ENCODE measurements around the gene PATJ. TPM values are rescaled to one million over a fixed set of nuclear protein-coding genes. Genes with fewer than 3 reads are reported as not detected.
"Not testable (repeated sequence)": the region's sequence is repeated elsewhere in the genome, so short reads cannot be mapped to it uniquely, and the experiment has no call there.

Gene PATJ
- total RNA-seq, 1 donor from 2014 or later, result 30.0 TPM

DNA sequence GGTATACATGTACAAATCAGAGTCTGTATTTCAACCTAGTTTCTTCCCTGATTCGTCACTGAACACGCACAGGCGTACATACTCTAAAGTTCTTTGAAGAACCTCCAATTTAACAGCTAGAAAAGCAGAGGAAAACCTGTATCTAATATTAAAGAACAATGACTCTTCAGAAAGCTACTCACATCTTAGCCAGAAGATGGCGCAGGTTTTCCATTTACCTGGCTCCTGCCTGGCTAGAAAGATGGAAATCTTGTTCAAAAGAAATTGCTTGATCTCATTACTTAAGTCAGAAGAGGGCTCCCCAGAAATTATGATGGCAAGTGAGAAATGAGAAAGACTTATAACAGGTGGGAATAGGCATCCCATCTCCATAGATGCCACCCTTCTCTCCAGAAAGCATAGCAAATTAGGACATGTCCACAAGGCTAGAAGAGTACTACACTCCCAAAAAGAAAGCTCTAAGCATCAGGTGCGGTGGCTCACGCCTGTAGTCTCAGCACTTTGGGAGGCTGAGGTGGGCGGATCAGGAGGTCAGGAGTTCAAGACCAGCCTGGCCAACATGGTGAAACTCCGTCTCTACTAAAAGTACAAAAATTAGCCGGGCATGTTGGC, 433.4 kb downstream of the PATJ start:
- intact Hi-C loops (cut with DNase I), result loop anchor here (2.0 kb wide), 1 partner anchor 233 kb away; no protein-coding TSS in a partner anchor
- ATAC-seq (peak; percentile 75), DNase-seq (ENCODE audit: low spot score) (no peak)

DNA sequence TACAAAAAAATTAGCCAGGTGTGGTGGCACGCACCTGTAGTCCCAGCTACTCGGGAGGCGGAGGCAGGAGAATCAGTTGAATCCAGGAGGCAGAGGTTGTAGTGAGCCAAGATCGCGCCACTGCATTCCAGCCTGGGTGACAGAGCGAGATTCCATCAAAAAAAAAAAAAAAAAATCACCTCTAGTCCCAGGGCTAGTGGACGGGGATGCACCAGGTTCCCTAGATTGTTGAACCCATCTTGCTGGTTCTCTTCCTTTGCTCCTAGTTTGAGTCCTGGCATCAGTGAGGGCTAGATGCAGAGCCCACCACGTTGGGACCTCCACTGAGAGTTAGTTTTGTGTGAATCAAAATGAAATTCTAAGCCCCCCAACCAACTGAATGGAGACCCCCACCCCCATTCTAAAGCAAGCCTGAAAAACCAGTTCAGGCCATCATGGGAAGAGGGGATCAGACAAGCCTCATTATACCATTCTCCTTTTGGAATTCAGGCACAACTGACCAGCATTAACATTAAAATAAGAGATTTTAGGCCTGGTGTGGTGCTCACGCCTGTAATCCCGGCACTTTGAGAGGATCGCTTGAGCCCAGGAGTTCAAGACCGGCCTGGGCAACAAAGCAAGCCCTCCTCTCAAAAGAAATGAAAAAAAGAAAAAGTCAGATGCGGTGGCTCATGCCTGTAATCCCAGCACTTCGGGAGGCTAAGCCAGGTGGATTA, 434.5 kb downstream of the PATJ start:
- ATAC-seq, result no peak
- intact Hi-C loops (cut with DNase I), result no loop called here
- DNase-seq (ENCODE audit: low spot score), result no peak

DNA sequence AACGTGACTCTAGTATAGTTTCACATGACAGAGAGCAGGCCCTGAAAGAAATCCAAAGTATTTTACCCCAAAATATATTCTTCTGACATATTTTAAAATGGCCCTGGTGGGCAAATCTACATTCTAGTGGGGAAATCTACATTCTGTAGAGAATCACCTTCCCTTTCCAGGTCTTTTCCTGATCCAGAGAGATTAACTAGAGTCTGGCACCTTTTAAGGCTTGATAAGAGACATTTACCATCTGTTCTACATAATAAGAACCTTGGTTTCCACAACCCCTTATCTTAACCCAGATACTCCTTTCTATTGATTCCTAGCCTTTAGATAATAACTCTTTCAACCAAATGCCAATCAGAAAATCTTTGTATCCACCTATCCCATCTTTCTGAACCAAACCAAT, 435.3 kb downstream of the PATJ start:
- intact Hi-C loops (cut with DNase I), result no loop called here
- DNase-seq (ENCODE audit: low spot score) (no peak), ATAC-seq (no peak)

DNA sequence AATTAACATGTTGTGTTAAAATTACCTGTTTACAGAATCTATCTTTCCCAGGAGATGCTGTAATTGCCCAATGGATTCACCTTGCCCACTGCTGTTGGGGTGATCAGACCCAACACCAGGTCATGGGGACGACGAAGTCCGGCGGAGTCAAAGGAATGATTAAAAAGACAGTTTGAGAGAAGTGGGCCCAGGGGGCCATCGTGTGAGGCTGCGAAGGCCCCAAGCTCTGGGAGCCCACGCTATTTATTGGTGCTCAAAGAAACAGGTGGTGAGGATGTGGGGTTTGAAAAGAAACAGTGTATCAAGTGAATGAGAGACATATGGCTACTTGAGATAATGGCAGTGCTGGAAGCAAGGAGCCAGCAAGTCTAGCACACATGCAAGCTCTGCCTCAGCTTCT, 436.1 kb downstream of the PATJ start:
- ATAC-seq, result no peak
- no peak for DNase-seq (ENCODE audit: low spot score)
- intact Hi-C loops (cut with DNase I), result no loop called here

DNA sequence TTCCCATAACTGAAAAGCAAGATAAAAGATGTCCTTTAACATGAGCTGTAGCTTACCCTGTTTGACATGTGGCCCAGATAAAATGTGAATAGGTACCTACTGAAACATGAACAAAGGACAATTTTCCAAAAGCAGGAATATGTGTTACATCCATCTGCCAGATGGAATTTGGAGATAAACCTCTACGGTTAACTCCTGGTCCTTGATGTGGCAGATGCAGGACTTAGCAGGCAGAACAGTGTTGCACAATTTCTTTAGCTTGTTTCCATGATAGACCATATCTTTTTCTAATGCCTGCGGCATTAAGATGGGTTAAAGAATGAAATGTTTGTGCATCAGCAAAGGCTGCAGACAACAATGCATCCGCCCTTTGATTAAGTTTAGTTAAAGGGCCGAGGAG, 437.8 kb downstream of the PATJ start:
- ATAC-seq; DNase-seq (ENCODE audit: low spot score); intact Hi-C loops (cut with DNase I): not testable (repeated sequence)

DNA sequence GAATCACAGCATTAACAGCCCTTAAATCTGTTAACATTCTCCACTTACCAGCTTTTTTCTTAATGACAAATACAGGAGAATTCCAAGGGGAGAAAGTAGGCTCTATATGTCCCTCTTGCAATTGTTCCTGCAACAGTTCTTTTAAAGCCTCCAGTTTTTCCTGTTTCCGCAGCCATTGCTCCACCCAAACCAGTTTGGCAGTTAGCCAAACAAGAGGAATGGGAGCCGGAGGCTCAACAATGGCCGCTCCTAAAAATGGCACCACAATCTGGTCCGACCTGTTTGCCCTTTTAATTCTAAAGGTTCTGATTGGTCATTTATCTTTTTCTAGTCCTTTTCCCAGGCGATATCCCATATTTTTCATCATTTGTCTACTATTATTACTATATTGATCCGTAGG, 438.4 kb downstream of the PATJ start:
- DNase-seq (ENCODE audit: low spot score) (no peak), ATAC-seq (no peak)
- intact Hi-C loops (cut with DNase I), result no loop called here

DNA sequence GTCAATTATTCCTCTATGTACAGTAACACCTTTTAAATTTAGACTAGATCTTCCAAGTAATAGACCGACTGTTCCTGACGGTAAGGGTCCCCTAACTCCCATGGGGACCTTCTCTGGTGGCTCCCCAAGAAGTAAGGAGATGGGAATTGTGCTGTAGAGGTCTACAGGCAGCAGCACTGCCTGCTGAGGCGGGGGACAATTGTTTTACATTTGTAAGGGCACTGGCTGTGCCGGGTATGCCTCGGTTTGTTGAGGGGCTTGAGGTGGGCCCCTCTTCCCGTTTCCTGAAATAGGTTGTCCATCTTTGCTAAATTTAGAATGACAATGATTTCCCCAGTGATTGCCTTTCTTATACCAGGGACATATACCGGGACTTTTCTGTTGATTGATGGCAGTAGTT, 439.3 kb downstream of the PATJ start:
- ATAC-seq, result no peak
- peak; percentile 22 for DNase-seq (ENCODE audit: low spot score)
- intact Hi-C loops (cut with DNase I), result no loop called here

DNA sequence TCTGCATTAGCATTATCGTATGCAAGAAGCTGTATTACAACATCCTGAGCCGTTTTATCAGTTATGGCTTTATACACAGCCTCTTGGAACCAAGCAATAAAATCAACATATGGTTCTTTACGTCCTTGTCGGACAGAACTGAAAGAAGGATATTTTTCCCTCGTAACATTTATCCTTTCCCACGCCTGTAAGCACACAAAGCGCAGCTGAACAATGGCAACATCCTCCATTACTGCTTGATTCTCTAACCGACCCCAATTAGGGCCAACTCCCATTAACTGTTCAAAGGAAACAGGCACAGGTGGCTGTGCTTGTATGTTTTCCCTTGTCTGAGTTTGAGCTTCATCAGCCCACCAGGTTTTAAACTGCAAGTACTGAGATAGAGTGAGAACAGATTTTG, 439.9 kb downstream of the PATJ start:
- intact Hi-C loops (cut with DNase I); DNase-seq (ENCODE audit: low spot score); ATAC-seq: not testable (repeated sequence)

DNA sequence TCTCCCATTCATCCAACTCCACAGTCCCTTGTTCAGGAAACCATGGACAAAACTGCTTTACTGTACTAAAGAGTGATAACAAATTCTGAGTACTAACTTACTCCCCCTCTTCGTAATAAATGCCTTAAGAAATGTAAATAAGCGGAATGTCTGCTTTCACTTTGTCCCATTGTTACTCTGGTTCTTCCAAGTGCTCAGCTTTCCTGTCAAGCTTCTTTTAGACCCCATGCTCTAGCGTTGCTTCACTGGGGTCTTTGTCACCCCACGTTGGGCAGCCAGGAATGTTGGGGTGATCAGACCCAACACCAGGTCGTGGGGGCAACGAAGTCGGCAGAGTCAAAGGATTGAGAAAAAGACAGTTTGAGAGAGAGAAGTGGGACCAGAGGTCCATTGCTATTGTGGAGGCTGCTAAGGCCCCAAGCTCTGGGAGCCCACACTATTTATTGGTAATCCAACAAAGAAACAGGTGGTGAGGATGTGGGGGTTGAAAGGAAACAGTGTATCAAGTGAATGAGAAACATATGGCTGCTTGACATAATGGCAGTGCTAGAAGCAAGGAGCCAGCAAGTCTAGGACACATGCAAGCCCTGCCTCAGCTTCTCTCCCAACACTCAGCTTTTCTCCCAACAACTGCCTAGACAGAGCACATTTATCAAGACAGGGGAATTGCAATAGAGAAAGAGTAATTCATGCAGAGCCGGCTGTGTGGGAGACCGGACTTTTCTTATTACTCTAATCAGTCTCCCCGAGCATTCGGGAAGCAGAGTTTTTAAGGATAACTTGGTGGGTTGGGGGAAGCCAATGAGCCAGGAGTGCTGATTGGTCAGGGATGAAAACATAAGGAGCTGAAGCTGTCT, 441.1 kb downstream of the PATJ start:
- intact Hi-C loops (cut with DNase I); ATAC-seq: not testable (repeated sequence)
- DNase-seq (ENCODE audit: low spot score), result peak; percentile 28

DNA sequence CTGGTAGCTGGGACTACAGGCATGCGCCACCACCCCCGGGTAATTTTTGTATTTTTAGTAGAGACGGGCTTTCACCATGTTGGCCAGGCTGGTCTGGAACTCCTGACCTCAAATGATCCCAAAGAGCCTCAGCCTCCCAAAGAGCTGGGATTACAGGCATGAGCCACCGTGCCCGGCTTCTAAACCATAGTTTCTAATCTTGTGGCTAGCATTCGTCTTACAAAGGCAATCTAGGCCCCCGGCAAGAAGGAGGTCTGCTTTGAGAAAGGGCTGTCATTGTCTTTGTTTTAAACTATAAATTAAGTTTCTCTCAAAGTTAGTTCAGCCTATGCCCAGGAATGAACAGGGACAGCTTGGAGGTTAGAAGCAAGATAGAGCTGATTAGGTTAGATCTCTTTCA, 442.1 kb downstream of the PATJ start:
- ATAC-seq, result no peak
- DNase-seq (ENCODE audit: low spot score), result no peak
- intact Hi-C loops (cut with DNase I), result no loop called here

DNA sequence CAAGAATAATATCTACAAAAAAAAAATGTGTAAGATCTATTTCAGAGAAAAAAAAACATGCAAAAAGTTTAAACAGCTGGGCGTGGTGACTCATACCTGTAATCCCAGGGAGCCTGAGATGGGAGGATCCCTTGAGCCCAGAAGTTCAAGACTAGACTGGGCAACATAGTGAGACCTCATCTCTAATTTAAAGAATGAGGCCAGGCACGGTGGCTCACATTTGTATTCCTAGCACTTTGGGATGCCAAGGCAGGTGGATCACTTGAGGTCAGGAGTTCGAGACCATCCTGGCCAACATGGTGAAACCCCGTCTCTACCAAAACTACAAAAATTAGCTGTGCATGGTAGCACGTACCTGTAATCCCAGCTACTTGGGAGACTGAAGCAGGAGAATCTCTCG, 443.0 kb downstream of the PATJ start:
- ATAC-seq; DNase-seq (ENCODE audit: low spot score); intact Hi-C loops (cut with DNase I): not testable (repeated sequence)

DNA sequence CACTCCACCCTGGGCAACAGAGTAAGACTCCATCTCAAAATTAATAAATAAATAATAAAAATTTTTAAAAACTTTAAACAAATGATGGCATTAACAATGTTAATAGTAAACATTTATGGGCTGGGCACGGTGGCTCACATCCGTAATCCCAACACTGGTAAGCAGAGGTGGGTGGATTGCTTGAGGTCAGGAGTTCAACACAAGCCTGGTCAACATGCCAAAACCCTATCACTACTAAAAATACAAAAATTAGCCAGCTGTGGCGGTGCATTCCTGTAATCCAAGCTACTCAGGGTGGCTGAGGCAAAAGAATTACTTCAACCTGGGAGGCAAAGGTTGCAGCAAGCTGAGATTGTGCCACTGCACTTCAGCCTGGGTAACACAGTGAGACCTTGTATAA, 443.4 kb downstream of the PATJ start:
- DNase-seq (ENCODE audit: low spot score), result no peak
- intact Hi-C loops (cut with DNase I), result no loop called here
- ATAC-seq, result no peak

DNA sequence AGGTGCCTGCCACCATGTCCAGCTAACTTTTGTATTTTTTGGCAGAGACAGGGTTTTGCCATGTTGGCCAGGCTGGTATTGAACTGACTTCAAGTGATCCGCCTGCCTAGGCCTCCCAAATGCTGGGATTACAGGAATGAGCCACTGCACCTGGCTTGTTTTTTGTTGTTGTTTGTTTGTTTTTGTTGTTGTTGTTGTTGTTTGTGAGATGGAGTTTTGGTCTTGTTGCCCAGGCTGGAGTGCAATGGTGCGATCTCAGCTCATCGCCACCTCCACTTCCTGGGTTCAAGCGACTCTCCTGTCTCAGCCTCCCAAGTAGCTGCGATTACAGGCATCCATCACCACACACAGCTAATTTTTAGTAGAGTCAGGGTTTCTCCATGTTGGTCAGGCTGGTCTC, 445.3 kb downstream of the PATJ start:
- intact Hi-C loops (cut with DNase I), result no loop called here
- ATAC-seq (no peak), DNase-seq (ENCODE audit: low spot score) (no peak)

DNA sequence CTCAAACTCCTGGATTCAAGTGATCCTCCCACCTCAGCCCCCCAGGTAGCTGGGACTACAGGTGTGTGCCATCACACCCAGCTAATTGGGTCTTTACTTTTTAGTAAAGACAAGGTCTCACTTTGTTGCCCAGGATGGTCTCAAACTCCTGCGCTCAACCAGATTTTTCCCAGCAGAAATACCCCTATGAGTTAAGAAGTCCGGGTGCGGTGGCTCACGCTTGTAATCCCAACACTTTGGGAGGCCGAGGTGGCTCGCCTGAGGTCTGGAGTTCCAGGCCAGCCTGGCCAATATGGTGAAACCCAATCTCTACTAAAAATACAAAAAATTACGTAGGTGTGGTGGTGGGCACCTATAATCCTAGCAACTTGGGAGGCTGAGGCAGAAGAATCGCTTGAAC, 445.8 kb downstream of the PATJ start:
- no peak for ATAC-seq
- intact Hi-C loops (cut with DNase I), result no loop called here
- DNase-seq (ENCODE audit: low spot score), result no peak

DNA sequence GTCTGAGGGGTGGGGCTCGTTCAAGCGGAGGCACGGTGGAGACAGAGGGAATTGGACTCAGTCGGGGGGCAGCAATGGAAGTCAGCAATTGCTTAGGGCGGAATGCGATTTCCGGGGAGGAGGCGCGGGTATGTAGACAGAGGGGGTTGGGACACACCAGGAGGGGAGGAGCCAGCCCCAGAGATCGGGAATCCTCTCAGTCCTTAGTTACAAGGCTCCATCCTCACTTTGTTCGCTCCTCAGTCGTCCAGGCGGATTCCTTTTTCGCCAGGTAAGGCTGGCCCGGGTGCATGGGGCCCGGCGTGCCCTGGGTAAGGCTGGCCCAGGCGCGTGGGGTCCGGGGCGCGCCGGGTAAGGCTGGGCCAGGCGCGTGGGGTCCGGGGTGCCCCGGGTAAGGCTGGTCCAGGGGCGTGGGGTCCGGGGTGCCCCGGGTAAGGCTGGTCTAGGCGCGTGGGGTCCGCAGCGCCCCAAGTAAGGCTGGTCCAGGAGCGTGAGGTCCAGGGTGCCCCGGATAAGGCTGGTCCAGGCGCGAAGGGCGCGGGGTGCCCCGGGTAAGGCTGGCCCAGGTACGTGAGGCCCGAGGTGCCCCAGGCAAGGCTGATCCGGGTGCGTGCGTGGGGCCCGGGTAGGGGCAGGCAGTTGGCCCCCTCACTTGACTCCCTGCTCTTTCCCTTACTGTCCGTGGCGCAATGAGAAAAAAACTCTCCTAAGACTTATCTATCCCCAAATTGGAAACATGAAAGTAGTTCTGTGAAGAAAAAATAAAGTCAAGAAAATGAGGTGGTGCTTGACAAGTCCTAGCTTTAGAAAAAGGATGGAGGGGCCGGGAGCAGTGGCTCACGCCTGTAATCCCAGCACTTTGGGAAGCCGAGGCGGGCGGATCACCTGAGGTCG, 452.6 kb downstream of the PATJ start, which contains the start of gene L1TD1:
Gene L1TD1, plus strand, starts transcription at position 199 of the 894 bp plus-strand sequence. CDS start 11,780 bp downstream, outside the sequence.
- ATAC-seq, result peak; percentile 83
- peak; percentile 69 for DNase-seq (ENCODE audit: low spot score)
- intact Hi-C loops (cut with DNase I), result no loop called here

DNA sequence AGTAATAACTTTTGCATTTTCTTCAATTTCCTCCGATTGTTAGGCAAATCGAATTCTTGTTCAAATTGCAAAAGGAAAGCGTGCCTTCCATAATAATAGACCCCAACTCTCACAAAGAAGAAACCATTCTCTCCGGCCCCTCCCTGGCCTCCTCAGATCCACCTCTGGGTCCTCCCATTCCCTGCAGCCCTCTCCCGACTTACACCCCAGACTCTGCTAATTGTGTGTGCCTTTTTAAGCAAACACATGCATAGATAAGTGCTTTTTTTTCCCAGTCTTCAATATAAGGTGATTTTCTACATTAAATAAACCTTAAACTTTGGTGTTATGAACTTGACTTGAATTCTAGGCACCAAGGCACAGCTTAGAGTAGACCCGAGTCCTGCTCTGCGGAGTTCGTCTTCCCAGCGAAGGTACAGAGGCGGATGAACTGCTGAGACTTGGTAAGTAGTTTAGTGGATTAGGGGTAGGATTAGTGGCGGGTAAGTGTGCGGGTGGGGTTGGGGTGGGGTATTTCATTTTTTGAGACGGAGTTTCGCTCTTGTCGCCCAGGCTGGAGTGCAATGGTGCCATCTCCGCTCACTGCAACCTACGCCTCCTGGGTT, 453.9 kb downstream of the PATJ start:
- intact Hi-C loops (cut with DNase I), result no loop called here
- ATAC-seq, result no peak
- no peak for DNase-seq (ENCODE audit: low spot score)

DNA sequence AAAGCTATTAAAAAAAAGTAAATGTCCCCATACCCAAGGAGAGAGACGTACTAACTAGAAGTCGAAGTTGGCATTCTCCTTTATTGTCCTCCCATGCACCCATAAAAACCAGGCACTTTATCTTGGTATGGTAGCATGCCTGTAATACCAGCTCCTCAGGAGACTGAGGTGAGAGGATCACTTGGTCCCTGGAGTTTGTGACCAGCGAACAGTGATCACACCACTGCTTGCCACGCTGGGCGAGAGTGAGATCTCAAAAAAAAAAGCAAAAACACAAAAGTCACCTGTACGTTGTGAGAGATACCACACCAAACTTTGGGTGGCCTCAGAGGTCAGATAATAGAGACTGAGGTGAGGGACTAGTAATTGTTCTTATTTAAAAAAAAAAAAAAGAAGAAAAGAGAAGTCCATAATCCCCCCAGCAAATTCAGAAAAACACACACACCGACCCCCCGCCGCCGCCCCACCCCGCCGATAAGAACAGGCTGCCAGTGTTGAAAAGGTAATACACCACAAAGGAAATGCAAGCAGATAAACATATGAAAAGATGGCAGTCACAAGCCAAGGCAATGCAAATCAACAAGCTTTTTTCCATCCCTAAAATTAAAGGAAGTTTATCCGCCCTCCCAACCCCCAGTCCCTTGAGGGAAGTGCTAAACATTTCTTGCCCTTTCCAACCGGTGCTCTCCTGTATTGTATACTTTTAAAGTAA, 455.9 kb downstream of the PATJ start:
- DNase-seq (ENCODE audit: low spot score) (no peak), ATAC-seq (no peak)
- intact Hi-C loops (cut with DNase I), result no loop called here

DNA sequence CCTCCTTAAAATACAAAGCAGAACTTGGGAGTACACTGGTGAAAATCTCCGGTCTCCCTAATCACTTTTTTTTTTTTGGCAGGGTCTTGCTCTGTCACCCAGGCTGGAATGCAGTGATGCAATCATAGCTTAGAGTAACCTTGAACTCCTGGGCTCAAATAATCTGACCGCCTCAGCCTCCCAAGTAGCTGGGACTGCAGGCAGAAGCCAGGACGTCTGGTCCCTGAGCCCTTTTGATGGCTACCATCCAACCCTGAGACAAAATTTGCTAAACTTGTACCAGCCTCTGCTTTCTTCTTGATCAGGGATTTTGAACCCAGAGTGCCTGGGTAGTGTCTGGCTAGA, 456.5 kb downstream of the PATJ start:
- ATAC-seq (peak; percentile 70), DNase-seq (ENCODE audit: low spot score) (no peak)
- intact Hi-C loops (cut with DNase I), result no loop called here

Measured in sciatic nerve (tissue), 2 donors.